Smooth muscle cell (in vitro differentiated cells): Measurements from ENCODE around the gene KRT86. TPM values are rescaled to one million over a fixed set of nuclear protein-coding genes. Genes with fewer than 3 reads are reported as not detected.

Source experiments
- DNase-seq: peaks from one replicate; lab custom pipeline; 2025; ENCODE audit not compliant: unreplicated experiment; lab: John Stamatoyannopoulos, UW
- H2AFZ ChIP-seq: fragments of 200-600 bp; sonication (generic); 2 replicates; pipeline ENCODE4 v1.6.0; 2016; ENCODE audit warnings: antibody characterized with exemption, low read depth, mild to moderate bottlenecking
- H3F3A ChIP-seq: fragments of 200-600 bp; sonication (generic); 2 replicates; pipeline ENCODE4 v1.6.0; 2017; ENCODE audit warnings: antibody characterized with exemption, low read depth
- H3K27ac ChIP-seq: fragments of 200-600 bp; sonication (generic); 2 replicates; pipeline ENCODE4 v1.5.1; 2016; ENCODE audit warnings: low read depth, mild to moderate bottlenecking
- H3K27me3 ChIP-seq: fragments of 200-600 bp; sonication (generic); 2 replicates; pipeline ENCODE4 v1.6.1; 2016; ENCODE audit warnings: low read depth, mild to moderate bottlenecking
- H3K36me3 ChIP-seq: fragments of 200-600 bp; sonication (generic); 2 replicates; pipeline ENCODE4 v1.5.1; 2016; ENCODE audit warnings: low read depth
- H3K4me1 ChIP-seq: fragments of 200-600 bp; sonication (generic); 2 replicates; pipeline ENCODE4 v1.5.1; 2016; ENCODE audit warnings: low read depth
- H3K4me2 ChIP-seq: fragments of 200-600 bp; sonication (generic); 2 replicates; pipeline ENCODE4 v1.6.0; 2016; ENCODE audit warnings: mild to moderate bottlenecking
- H3K4me3 ChIP-seq: fragments of 200-600 bp; sonication (generic); 2 replicates; pipeline ENCODE4 v1.5.1; 2016; ENCODE audit warnings: mild to moderate bottlenecking
- H3K79me2 ChIP-seq: fragments of 200-600 bp; sonication (generic); 2 replicates; pipeline ENCODE4 v1.6.0; 2016; ENCODE audit warnings: low read depth, mild to moderate bottlenecking
- H3K9ac ChIP-seq: fragments of 200-600 bp; sonication (generic); 2 replicates; pipeline ENCODE4 v1.6.0; 2016; ENCODE audit warnings: low read depth
- H3K9me3 ChIP-seq: fragments of 200-600 bp; sonication (generic); replicated peaks from 2 replicates; pipeline ENCODE4 v1.5.1; 2016; ENCODE audit warnings: low read depth
- H4K20me1 ChIP-seq: fragments of 200-600 bp; sonication (generic); 2 replicates; pipeline ENCODE4 v1.6.0; 2016; ENCODE audit warnings: low read depth
- CTCF ChIP-seq: fragments of 200-600 bp; sonication (generic); IDR thresholded peaks from 2 replicates; pipeline ENCODE4 v1.5.1; 2017; ENCODE audit warnings: borderline replicate concordance, mild to moderate bottlenecking, antibody characterized with exemption; ENCODE audit not compliant: insufficient read depth, poor library complexity, severe bottlenecking
- WGBS: methylation state at CpG from one replicate; pipeline ENCODE4 v1.1.7; 2016; ENCODE audit warnings: low lambda C conversion rate; 5-methylcytosine and 5-hydroxymethylcytosine counted together
- polyA plus RNA-seq: library from polyadenylated mRNA; unstranded; fragments of >200 nt; fragmentation: Nextera tagmentation; extraction: Ambion mirVana; gene quantifications from 2 replicates; pipeline ENCODE4 v1.2.1, GENCODE V29; 2016
- total RNA-seq: library from RNA; depleted of rRNA; stranded (reverse); fragments of >200 nt; gene quantifications from 2 replicates; pipeline ENCODE4 v1.2.3, GENCODE V29; 2014

Gene KRT86
- total and polyA plus RNA-seq, 2 experiments from 2014 or later: not detected

GRCh38 chr12:52334185-52334584 lies 59.7 kb downstream of the KRT86 start:
- Histone ChIP-seq H3K27me3 (peaks cover 9% of the 10 kb centered on the region), H2AFZ (no peak overlapping the region), H3K9ac (no peak overlapping the region), H3K4me3 (no peak overlapping the region), H3K9me3 (no peaks in the 10 kb centered on the region), H3K4me2 (no peak overlapping the region), H3K4me1 (no peaks in the 10 kb centered on the region), H4K20me1 (no peaks in the 10 kb centered on the region), H3K36me3 (no peaks in the 10 kb centered on the region), H3K79me2 (no peaks in the 10 kb centered on the region), H3K27ac (no peak overlapping the region), H3F3A (peaks cover 7% of the 10 kb centered on the region)
- WGBS: 98% methylated on average over 3 of the region's 3 CpGs
- DNase-seq: no peak
- TF ChIP-seq CTCF: no peak

- peaks cover 7% of the 10 kb centered on the region for H3F3A ChIP-seq
- TF ChIP-seq CTCF: no peak
- no peak for DNase-seq
- no peak overlapping the region for H3K4me2 ChIP-seq
- no peaks in the 10 kb centered on the region for H3K9me3 ChIP-seq
- H3K79me2 ChIP-seq: no peaks in the 10 kb centered on the region
- H3K27me3 ChIP-seq: peaks cover 9% of the 10 kb centered on the region
- 85% methylated on average over 4 of the region's 4 CpGs for WGBS
- no peak overlapping the region for H3K9ac ChIP-seq
- no peak overlapping the region for H3K27ac ChIP-seq
- no peak overlapping the region for H3K4me3 ChIP-seq
- H2AFZ ChIP-seq: no peak overlapping the region
- no peaks in the 10 kb centered on the region for H3K36me3 ChIP-seq
- H3K4me1 ChIP-seq: no peaks in the 10 kb centered on the region
- H4K20me1 ChIP-seq: no peaks in the 10 kb centered on the region
Observed at GRCh38 chr12:52335598-52336262, 61.3 kb downstream of the KRT86 start.

GRCh38 chr12:52336641-52337040 lies 62.2 kb downstream of the KRT86 start:
- Histone ChIP-seq H3K27ac (no peak overlapping the region), H3K4me1 (no peaks in the 10 kb centered on the region), H3K27me3 (peaks cover 14% of the 10 kb centered on the region), H3K9me3 (no peaks in the 10 kb centered on the region), H3K4me2 (no peak overlapping the region), H3K4me3 (no peak overlapping the region), H3K9ac (no peak overlapping the region), H4K20me1 (no peaks in the 10 kb centered on the region), H3K36me3 (no peaks in the 10 kb centered on the region), H3F3A (no peaks in the 10 kb centered on the region), H2AFZ (no peak overlapping the region), H3K79me2 (no peaks in the 10 kb centered on the region)
- WGBS: 78% methylated on average over 2 of the region's 2 CpGs
- no peak for TF ChIP-seq CTCF
- DNase-seq: no peak

- Histone ChIP-seq H3K36me3 (no peaks in the 10 kb centered on the region), H3K4me1 (no peaks in the 10 kb centered on the region), H3K9ac (no peak overlapping the region), H3K27me3 (peaks cover 18% of the 10 kb centered on the region), H4K20me1 (no peaks in the 10 kb centered on the region), H3F3A (no peaks in the 10 kb centered on the region), H2AFZ (no peak overlapping the region), H3K79me2 (no peaks in the 10 kb centered on the region), H3K4me2 (no peak overlapping the region), H3K27ac (no peak overlapping the region), H3K9me3 (no peaks in the 10 kb centered on the region), H3K4me3 (no peak overlapping the region)
- DNase-seq: no peak
- WGBS: 55% methylated on average over 1 of the region's 1 CpG
- no peak for TF ChIP-seq CTCF
Observed at GRCh38 chr12:52337054-52337453, 62.6 kb downstream of the KRT86 start.
